H1 (cell line): ENCODE results near the gene EZH2.

Source experiments
- CHD1 ChIP-seq: IDR thresholded peaks from 2 replicates; pipeline ENCODE4 v1.6.1; 2012; ENCODE audit warnings: low read depth, low read length, improper control_type of control experiment
- SIN3A ChIP-seq, 2 experiments: IDR thresholded peaks in 1 of 2; conservative IDR thresholded peaks in 1 of 2; 2 replicates each; pipeline ENCODE4 v1.6.1; 2011 to 2012; ENCODE audit warnings: low read length in 2 of 2, improper control_type of control experiment in 1 of 2, low read depth in 1 of 2, mild to moderate bottlenecking in 1 of 2
- SIX5 ChIP-seq: IDR thresholded peaks from 2 replicates; pipeline ENCODE4 v1.6.1; 2011; ENCODE audit warnings: mild to moderate bottlenecking, low read depth, low read length

GRCh38 chr7:148865283-148865682 lies 18.8 kb downstream of the EZH2 start:
- TF ChIP-seq SIN3A (conservative IDR thresholded peaks at IDR 0.05 in 1 of 2, IDR thresholded peaks at IDR 0.05 in 1 of 2; ENCODE audit: low read depth in 1 of 2, low read length in 2 of 2), result no peak
- no peak for TF ChIP-seq CHD1
- TF ChIP-seq SIX5, result no peak
